ENCODE data around the gene CCDC92.

DNA sequence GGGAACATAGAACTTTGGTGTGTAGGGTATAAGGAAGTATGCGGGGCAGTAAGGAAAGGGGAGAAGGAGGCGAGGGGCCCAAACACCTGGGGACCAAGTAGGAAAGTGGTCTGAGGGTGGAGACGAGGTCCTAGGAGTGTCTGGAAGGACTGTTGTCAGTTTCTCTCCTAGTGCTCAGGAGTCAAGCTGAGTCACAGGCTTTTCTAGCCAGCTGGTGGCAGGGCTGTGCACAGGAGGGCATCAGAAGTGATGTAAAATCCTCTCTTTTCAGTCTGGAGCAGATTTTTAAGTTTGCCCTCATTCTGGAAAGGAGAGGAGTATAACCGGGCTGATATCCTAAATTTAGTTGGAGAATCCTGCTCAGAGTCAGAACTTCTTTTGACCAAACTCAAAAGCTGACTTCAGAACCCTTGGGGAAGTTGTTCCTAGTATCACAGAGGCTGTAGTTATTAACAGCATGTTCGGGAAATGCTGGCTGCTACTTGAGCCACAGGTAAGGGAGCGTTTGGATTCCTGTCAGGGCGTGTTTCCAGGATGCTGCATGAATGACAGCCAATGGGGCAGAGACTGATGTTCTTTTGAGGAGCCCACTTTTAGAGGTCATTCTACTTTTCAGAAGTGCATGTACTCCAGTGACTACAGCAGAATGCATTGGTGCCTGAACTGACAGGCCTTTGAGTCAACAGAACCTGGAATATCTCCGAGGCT is 19.6 kb upstream of the CCDC92 start:
- TF ChIP-seq, protein P1, sequence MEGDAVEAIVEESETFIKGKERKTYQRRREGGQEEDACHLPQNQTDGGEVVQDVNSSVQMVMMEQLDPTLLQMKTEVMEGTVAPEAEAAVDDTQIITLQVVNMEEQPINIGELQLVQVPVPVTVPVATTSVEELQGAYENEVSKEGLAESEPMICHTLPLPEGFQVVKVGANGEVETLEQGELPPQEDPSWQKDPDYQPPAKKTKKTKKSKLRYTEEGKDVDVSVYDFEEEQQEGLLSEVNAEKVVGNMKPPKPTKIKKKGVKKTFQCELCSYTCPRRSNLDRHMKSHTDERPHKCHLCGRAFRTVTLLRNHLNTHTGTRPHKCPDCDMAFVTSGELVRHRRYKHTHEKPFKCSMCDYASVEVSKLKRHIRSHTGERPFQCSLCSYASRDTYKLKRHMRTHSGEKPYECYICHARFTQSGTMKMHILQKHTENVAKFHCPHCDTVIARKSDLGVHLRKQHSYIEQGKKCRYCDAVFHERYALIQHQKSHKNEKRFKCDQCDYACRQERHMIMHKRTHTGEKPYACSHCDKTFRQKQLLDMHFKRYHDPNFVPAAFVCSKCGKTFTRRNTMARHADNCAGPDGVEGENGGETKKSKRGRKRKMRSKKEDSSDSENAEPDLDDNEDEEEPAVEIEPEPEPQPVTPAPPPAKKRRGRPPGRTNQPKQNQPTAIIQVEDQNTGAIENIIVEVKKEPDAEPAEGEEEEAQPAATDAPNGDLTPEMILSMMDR (IDR thresholded peaks at IDR 0.05; ENCODE audit: control extremely low read depth in 1 of 3, insufficient read depth in 1 of 3, low read depth in 1 of 3, low read length in 3 of 3): no peak
- TF ChIP-seq SP1 (IDR thresholded peaks at IDR 0.05; ENCODE audit: low read depth, low read length) (no peak), SAP30 (IDR thresholded peaks at IDR 0.05; ENCODE audit: insufficient read depth, insufficient replicate concordance, low read length) (no peak), SIX5 (IDR thresholded peaks at IDR 0.05; ENCODE audit: low read depth, low read length) (no peak), EP300 (IDR thresholded peaks at IDR 0.05; ENCODE audit: borderline replicate concordance in 1 of 2, low read depth in 2 of 2, low read length in 2 of 2) (no peak), POLR2AphosphoS5 (IDR thresholded peaks at IDR 0.05; ENCODE audit: low read depth, low read length) (no peak), RAD21 (IDR thresholded peaks at IDR 0.05 in 1 of 2, conservative IDR thresholded peaks at IDR 0.05 in 1 of 2; ENCODE audit: low read depth in 2 of 2, low read length in 2 of 2) (no peak), POLR2A (IDR thresholded peaks at IDR 0.05; ENCODE audit: control extremely low read depth in 1 of 2, low read depth in 2 of 2, low read length in 2 of 2) (no peak)
